Small intestine (tissue), 7 donors: ENCODE data around the gene P3H2. TPM values are rescaled to one million over a fixed set of nuclear protein-coding genes. Genes with fewer than 3 reads are reported as not detected.

Experiments used
- DNase-seq, 2 donors: peaks; one replicate each; pipeline versions ENCODE4 v3.0.0 to v3.0.0-alpha.2; 2013
- FAIRE-seq: peaks from 2 replicates; lab custom pipeline; 2012; peaks lifted over from hg19 to GRCh38; lab: Jason Lieb, UNC
- H3K27ac ChIP-seq, 3 donors: one replicate each; pipeline ENCODE4 v1.5.1; 2013; ENCODE audit warnings: low read length in 2 of 3, mild to moderate bottlenecking in 2 of 3, control low read depth in 1 of 3, inconsistent platforms in 1 of 3, low read depth in 1 of 3, moderate library complexity in 1 of 3
- H3K27me3 ChIP-seq, 3 donors: one replicate each; pipeline ENCODE4 v1.6.1; 2013; ENCODE audit warnings: low read length in 3 of 3, inconsistent platforms in 1 of 3; ENCODE audit not compliant: control insufficient read depth in 3 of 3, insufficient read depth in 3 of 3
- H3K36me3 ChIP-seq, 3 donors: one replicate each; pipeline ENCODE4 v1.6.1; 2013; ENCODE audit warnings: low read length in 3 of 3, inconsistent platforms in 1 of 3, low read depth in 1 of 3, mild to moderate bottlenecking in 1 of 3, moderate library complexity in 1 of 3; ENCODE audit not compliant: control insufficient read depth in 3 of 3, insufficient read depth in 2 of 3
- H3K4me1 ChIP-seq, 3 donors: one replicate each; pipeline ENCODE4 v1.6.1; 2013; ENCODE audit warnings: low read length in 2 of 3, inconsistent platforms in 1 of 3, low read depth in 1 of 3, mild to moderate bottlenecking in 1 of 3, moderate library complexity in 1 of 3; ENCODE audit not compliant: control insufficient read depth in 3 of 3, insufficient read depth in 2 of 3
- H3K4me3 ChIP-seq, 3 donors: one replicate each; pipeline ENCODE4 v1.5.1; 2013; ENCODE audit warnings: low read length in 3 of 3, control low read depth in 1 of 3, inconsistent platforms in 1 of 3, low read depth in 1 of 3, mild to moderate bottlenecking in 1 of 3, moderate library complexity in 1 of 3
- H3K9me3 ChIP-seq, 2 donors: one replicate each; pipeline ENCODE4 v1.6.1; 2013; ENCODE audit warnings: low read depth in 1 of 2, low read length in 1 of 2; ENCODE audit not compliant: control insufficient read depth in 2 of 2, insufficient read depth in 1 of 2
- WGBS, 3 donors: extraction: QIAGEN DNeasy Blood & Tissue Kit; methylation state at CpG; one replicate each; pipeline ENCODE4 v1.1.7; 2013; 5-methylcytosine and 5-hydroxymethylcytosine counted together
- polyA plus RNA-seq, 4 donors: library from polyadenylated mRNA; stranded (reverse) in 3 of 4; unstranded in 1 of 4; fragments of 200-250 nt in 3 of 4; fragments of 120-200 nt in 1 of 4; gene quantifications; one replicate each; pipeline versions ENCODE4 v1.2.1 to v1.2.3, GENCODE V29; 2013
- donor health status: healthy with polysubstance abuse.
- donor health status: control.
- donor health status: control.
- donor health status: Bipolar disorder and iron deficiency.
- donor health status: healthy.

Gene P3H2
- polyA plus RNA-seq, 4 donors, result 0.22 to 2.0 (median 0.96) TPM

DNA sequence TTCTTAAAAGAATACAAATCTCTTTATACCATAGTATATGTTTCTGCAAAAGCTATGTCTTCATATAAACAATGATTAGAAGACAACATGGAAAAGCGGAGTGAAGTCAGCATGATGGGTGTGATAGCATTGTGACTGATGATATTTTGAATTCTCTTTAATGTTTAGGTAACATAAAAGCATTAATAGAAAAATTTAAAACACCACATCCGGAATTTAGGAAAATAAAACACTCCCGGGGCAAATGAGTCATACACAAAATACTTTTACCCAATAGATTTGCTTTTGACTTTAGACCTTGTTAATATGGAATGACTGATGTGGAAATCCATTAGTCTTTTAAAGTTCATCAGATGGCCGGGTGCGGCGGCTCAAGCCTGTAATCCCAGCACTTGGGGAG lies 134.7 kb downstream of the P3H2 start:
- FAIRE-seq, result no peak
- WGBS, 3 donors, result 70 to 88% (median 83%) methylated on average over 6 of the region's 6 CpGs
- Histone ChIP-seq H3K4me1 (no peaks in the 10 kb centered on the region), H3K27ac (no peak overlapping the region), H3K27me3 (no peaks in the 10 kb centered on the region), H3K36me3 (no peaks in the 10 kb centered on the region), H3K4me3 (no peak overlapping the region), H3K9me3 (no peaks in the 10 kb centered on the region)
- no peak for DNase-seq

- Histone ChIP-seq H3K9me3 (no peaks in the 10 kb centered on the region), H3K36me3 (no peaks in the 10 kb centered on the region), H3K27ac (no peak overlapping the region), H3K4me3 (no peak overlapping the region), H3K27me3 (no peaks in the 10 kb centered on the region), H3K4me1 (no peaks in the 10 kb centered on the region)
- FAIRE-seq, result no peak
- no peak for DNase-seq
- 82 to 87% (median 85%) methylated on average over 3 of the region's 3 CpGs for WGBS, 3 donors
These were observed 137.1 kb downstream of the P3H2 start for GRCh38 chr3:189983612-189984011.

DNA sequence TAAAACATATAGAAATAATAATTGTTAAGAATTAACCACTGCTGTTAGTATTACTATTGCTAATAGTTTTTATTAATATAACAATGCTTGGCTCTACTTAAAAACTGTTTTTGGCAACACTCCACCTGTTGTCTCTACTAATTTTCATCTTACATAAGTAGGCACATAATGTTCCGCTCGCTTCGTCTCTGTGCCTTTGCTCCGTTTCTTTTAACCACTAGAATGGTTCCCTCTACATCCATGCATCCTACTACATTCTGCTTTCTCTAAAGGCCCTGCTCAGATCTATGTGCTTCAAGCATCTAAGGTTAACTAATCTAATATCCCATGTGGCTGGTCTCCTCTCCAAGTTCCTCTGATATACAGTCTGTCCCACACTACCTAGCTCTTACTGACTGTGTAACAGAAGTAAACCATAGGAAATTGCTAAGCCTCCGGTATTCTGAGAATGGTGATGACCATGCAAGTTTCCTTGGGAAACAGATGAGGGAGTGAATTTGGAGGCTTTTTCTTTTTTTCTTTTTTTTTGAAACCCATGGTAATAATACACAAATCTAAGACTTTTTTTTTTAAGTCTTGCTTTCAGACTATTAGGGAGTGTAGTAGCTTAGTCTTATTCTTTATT lies 138.3 kb downstream of the P3H2 start:
- DNase-seq (no peak), FAIRE-seq (no peak)
- 65 to 85% (median 85%) methylated on average over 5 of the region's 5 CpGs for WGBS, 3 donors
- Histone ChIP-seq H3K27me3 (no peaks in the 10 kb centered on the region), H3K36me3 (no peaks in the 10 kb centered on the region), H3K4me1 (no peaks in the 10 kb centered on the region), H3K9me3 (no peaks in the 10 kb centered on the region), H3K4me3 (no peak overlapping the region), H3K27ac (no peak overlapping the region)

- Histone ChIP-seq H3K36me3 (no peaks in the 10 kb centered on the region), H3K9me3 (no peaks in the 10 kb centered on the region), H3K4me3 (no peak overlapping the region), H3K27me3 (no peaks in the 10 kb centered on the region), H3K27ac (no peak overlapping the region), H3K4me1 (no peaks in the 10 kb centered on the region)
- FAIRE-seq, result no peak
- no peak for DNase-seq
These were observed 139.0 kb downstream of the P3H2 start for GRCh38 chr3:189981668-189982067.

- Histone ChIP-seq H3K27me3 (no peaks in the 10 kb centered on the region), H3K36me3 (no peaks in the 10 kb centered on the region), H3K4me3 (no peak overlapping the region), H3K9me3 (no peaks in the 10 kb centered on the region), H3K27ac (no peak overlapping the region), H3K4me1 (no peaks in the 10 kb centered on the region)
- WGBS, 3 donors, result 71 to 82% (median 71%) methylated on average over 3 of the region's 3 CpGs
- FAIRE-seq (no peak), DNase-seq (no peak)
These were observed 141.9 kb downstream of the P3H2 start for GRCh38 chr3:189978753-189979152.

- FAIRE-seq (no peak), DNase-seq (no peak)
- no peaks in the 10 kb centered on the region for H3K4me1 ChIP-seq
- no peak overlapping the region for H3K4me3 ChIP-seq
- H3K36me3 ChIP-seq, result no peaks in the 10 kb centered on the region
- H3K9me3 ChIP-seq, result no peaks in the 10 kb centered on the region
- H3K27me3 ChIP-seq, result no peaks in the 10 kb centered on the region
- no peak overlapping the region for H3K27ac ChIP-seq
- WGBS, 3 donors, result 73 to 87% (median 86%) methylated on average over 5 of the region's 5 CpGs
These were observed 143.5 kb downstream of the P3H2 start for GRCh38 chr3:189977174-189977573.

GRCh38 chr3:189975391-189975990 lies 145.2 kb downstream of the P3H2 start:
- Histone ChIP-seq H3K4me3 (no peak overlapping the region), H3K27ac (no peak overlapping the region), H3K9me3 (no peaks in the 10 kb centered on the region), H3K36me3 (no peaks in the 10 kb centered on the region), H3K4me1 (no peaks in the 10 kb centered on the region), H3K27me3 (no peaks in the 10 kb centered on the region)
- 46 to 53% (median 49%) methylated on average over 4 of the region's 4 CpGs for WGBS, 3 donors
- no peak for FAIRE-seq
- DNase-seq, result no peak

GRCh38 chr3:189974359-189974758 lies 146.3 kb downstream of the P3H2 start:
- 84 to 94% (median 93%) methylated on average over 12 of the region's 12 CpGs for WGBS, 3 donors
- no peak for FAIRE-seq

More at GRCh38 chr3:189974359-189974758, 146.3 kb downstream of the P3H2 start:
- Histone ChIP-seq H3K9me3 (no peaks in the 10 kb centered on the region), H3K27me3 (no peaks in the 10 kb centered on the region), H3K36me3 (no peaks in the 10 kb centered on the region), H3K27ac (no peak overlapping the region), H3K4me3 (no peak overlapping the region), H3K4me1 (no peaks in the 10 kb centered on the region)
- DNase-seq, result no peak
